ENCODE results near the gene ERBB2. TPM values are rescaled to one million over a fixed set of nuclear protein-coding genes. Genes with fewer than 3 reads are reported as not detected.

ERBB2 gene
- total and polyA plus RNA-seq, 2 experiments from 2014 or later = 46.2 to 196 TPM

- Histone ChIP-seq H3K4me3 (peak overlapping the region; percentile 97), H3K27me3 (ENCODE audit: insufficient read depth) (no peaks in the 10 kb centered on the region), H3K9me2 (ENCODE audit: insufficient read depth) (no peaks in the 10 kb centered on the region), H3K27ac (ENCODE audit: low read depth) (peak overlapping the region; percentile 83; the same call in 1 of the 2 replicates), H3K4me1 (ENCODE audit: insufficient read depth) (peaks cover 75% of the 10 kb centered on the region), H3F3A (replicated peaks; ENCODE audit: low read depth) (peaks cover 8% of the 10 kb centered on the region), H3K36me3 (ENCODE audit: insufficient read depth) (no peaks in the 10 kb centered on the region), H3K79me2 (replicated peaks; ENCODE audit: insufficient read depth) (peaks cover 79% of the 10 kb centered on the region), H2AFZ (0 out of 2 replicates have a peak overlapping the region, but pooled peaks have one; percentile 47), H3K4me2 (peak overlapping the region; percentile 75), H4K20me1 (replicated peaks; ENCODE audit: insufficient read depth) (peaks cover 19% of the 10 kb centered on the region)
- peak overlapping the region; percentile 97 for H3K4me3 Mint-ChIP-seq
- no peak for TF ChIP-seq JUNB (IDR thresholded peaks at IDR 0.05; ENCODE audit: unreplicated experiment)
- TF ChIP-seq, protein P1, sequence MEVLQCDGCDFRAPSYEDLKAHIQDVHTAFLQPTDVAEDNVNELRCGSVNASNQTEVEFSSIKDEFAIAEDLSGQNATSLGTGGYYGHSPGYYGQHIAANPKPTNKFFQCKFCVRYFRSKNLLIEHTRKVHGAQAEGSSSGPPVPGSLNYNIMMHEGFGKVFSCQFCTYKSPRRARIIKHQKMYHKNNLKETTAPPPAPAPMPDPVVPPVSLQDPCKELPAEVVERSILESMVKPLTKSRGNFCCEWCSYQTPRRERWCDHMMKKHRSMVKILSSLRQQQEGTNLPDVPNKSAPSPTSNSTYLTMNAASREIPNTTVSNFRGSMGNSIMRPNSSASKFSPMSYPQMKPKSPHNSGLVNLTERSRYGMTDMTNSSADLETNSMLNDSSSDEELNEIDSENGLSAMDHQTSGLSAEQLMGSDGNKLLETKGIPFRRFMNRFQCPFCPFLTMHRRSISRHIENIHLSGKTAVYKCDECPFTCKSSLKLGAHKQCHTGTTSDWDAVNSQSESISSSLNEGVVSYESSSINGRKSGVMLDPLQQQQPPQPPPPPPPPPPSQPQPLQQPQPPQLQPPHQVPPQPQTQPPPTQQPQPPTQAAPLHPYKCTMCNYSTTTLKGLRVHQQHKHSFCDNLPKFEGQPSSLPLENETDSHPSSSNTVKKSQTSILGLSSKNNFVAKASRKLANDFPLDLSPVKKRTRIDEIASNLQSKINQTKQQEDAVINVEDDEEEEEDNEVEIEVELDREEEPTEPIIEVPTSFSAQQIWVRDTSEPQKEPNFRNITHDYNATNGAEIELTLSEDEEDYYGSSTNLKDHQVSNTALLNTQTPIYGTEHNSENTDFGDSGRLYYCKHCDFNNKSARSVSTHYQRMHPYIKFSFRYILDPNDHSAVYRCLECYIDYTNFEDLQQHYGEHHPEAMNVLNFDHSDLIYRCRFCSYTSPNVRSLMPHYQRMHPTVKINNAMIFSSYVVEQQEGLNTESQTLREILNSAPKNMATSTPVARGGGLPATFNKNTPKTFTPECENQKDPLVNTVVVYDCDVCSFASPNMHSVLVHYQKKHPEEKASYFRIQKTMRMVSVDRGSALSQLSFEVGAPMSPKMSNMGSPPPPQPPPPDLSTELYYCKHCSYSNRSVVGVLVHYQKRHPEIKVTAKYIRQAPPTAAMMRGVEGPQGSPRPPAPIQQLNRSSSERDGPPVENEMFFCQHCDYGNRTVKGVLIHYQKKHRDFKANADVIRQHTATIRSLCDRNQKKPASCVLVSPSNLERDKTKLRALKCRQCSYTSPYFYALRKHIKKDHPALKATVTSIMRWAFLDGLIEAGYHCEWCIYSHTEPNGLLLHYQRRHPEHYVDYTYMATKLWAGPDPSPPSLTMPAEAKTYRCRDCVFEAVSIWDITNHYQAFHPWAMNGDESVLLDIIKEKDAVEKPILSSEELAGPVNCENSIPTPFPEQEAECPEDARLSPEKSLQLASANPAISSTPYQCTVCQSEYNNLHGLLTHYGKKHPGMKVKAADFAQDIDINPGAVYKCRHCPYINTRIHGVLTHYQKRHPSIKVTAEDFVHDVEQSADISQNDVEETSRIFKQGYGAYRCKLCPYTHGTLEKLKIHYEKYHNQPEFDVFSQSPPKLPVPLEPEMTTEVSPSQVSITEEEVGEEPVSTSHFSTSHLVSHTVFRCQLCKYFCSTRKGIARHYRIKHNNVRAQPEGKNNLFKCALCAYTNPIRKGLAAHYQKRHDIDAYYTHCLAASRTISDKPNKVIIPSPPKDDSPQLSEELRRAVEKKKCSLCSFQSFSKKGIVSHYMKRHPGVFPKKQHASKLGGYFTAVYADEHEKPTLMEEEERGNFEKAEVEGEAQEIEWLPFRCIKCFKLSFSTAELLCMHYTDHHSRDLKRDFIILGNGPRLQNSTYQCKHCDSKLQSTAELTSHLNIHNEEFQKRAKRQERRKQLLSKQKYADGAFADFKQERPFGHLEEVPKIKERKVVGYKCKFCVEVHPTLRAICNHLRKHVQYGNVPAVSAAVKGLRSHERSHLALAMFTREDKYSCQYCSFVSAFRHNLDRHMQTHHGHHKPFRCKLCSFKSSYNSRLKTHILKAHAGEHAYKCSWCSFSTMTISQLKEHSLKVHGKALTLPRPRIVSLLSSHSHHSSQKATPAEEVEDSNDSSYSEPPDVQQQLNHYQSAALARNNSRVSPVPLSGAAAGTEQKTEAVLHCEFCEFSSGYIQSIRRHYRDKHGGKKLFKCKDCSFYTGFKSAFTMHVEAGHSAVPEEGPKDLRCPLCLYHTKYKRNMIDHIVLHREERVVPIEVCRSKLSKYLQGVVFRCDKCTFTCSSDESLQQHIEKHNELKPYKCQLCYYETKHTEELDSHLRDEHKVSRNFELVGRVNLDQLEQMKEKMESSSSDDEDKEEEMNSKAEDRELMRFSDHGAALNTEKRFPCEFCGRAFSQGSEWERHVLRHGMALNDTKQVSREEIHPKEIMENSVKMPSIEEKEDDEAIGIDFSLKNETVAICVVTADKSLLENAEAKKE (CRISPR knock-in tag; IDR thresholded peaks at IDR 0.05) = no peak
- TF ChIP-seq, protein P2, sequence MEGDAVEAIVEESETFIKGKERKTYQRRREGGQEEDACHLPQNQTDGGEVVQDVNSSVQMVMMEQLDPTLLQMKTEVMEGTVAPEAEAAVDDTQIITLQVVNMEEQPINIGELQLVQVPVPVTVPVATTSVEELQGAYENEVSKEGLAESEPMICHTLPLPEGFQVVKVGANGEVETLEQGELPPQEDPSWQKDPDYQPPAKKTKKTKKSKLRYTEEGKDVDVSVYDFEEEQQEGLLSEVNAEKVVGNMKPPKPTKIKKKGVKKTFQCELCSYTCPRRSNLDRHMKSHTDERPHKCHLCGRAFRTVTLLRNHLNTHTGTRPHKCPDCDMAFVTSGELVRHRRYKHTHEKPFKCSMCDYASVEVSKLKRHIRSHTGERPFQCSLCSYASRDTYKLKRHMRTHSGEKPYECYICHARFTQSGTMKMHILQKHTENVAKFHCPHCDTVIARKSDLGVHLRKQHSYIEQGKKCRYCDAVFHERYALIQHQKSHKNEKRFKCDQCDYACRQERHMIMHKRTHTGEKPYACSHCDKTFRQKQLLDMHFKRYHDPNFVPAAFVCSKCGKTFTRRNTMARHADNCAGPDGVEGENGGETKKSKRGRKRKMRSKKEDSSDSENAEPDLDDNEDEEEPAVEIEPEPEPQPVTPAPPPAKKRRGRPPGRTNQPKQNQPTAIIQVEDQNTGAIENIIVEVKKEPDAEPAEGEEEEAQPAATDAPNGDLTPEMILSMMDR (conservative IDR thresholded peaks at IDR 0.05; ENCODE audit: low read depth in 2 of 2) = no peak; a peak in 1 of 4 replicates
- no peak for TF ChIP-seq POLR2AphosphoS5 (IDR thresholded peaks at IDR 0.05; ENCODE audit: low read depth)
- TF ChIP-seq, protein P3, sequence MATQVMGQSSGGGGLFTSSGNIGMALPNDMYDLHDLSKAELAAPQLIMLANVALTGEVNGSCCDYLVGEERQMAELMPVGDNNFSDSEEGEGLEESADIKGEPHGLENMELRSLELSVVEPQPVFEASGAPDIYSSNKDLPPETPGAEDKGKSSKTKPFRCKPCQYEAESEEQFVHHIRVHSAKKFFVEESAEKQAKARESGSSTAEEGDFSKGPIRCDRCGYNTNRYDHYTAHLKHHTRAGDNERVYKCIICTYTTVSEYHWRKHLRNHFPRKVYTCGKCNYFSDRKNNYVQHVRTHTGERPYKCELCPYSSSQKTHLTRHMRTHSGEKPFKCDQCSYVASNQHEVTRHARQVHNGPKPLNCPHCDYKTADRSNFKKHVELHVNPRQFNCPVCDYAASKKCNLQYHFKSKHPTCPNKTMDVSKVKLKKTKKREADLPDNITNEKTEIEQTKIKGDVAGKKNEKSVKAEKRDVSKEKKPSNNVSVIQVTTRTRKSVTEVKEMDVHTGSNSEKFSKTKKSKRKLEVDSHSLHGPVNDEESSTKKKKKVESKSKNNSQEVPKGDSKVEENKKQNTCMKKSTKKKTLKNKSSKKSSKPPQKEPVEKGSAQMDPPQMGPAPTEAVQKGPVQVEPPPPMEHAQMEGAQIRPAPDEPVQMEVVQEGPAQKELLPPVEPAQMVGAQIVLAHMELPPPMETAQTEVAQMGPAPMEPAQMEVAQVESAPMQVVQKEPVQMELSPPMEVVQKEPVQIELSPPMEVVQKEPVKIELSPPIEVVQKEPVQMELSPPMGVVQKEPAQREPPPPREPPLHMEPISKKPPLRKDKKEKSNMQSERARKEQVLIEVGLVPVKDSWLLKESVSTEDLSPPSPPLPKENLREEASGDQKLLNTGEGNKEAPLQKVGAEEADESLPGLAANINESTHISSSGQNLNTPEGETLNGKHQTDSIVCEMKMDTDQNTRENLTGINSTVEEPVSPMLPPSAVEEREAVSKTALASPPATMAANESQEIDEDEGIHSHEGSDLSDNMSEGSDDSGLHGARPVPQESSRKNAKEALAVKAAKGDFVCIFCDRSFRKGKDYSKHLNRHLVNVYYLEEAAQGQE (IDR thresholded peaks at IDR 0.05; ENCODE audit: unreplicated experiment) = no peak
- no peak for TF ChIP-seq CREB1 (CRISPR knock-in tag; IDR thresholded peaks at IDR 0.05; ENCODE audit: low read depth)
- TF ChIP-seq, protein P4, sequence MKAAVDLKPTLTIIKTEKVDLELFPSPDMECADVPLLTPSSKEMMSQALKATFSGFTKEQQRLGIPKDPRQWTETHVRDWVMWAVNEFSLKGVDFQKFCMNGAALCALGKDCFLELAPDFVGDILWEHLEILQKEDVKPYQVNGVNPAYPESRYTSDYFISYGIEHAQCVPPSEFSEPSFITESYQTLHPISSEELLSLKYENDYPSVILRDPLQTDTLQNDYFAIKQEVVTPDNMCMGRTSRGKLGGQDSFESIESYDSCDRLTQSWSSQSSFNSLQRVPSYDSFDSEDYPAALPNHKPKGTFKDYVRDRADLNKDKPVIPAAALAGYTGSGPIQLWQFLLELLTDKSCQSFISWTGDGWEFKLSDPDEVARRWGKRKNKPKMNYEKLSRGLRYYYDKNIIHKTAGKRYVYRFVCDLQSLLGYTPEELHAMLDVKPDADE (IDR thresholded peaks at IDR 0.05) = no peak
- no peak for TF ChIP-seq NANOG (IDR thresholded peaks at IDR 0.05; ENCODE audit: borderline replicate concordance)
- H3K4me1 Mint-ChIP-seq = peaks cover 72% of the 10 kb centered on the region
- H3K27me3 Mint-ChIP-seq (ENCODE audit: insufficient read depth, low read depth, poor library complexity) = peaks cover 12% of the 10 kb centered on the region
- no peaks in the 10 kb centered on the region for H3K9me3 Mint-ChIP-seq
- ATAC-seq (peak; percentile 10), DNase-seq (ENCODE audit: low spot score) (peak; percentile 54)
- peak overlapping the region; percentile 61 for H3K27ac Mint-ChIP-seq
- H3K36me3 Mint-ChIP-seq (ENCODE audit: low read depth) = peaks cover 22% of the 10 kb centered on the region
Measured at GRCh38 chr17:39700148-39700987, 504 bp downstream of the ERBB2 start.

Data from GM23338 (cell line).